ENCODE results near the gene IRF4. TPM values are rescaled to one million over a fixed set of nuclear protein-coding genes. Genes with fewer than 3 reads are reported as not detected.

Gene IRF4
- total RNA-seq, 1 donor from 2014 or later = 6.0 TPM

DNA sequence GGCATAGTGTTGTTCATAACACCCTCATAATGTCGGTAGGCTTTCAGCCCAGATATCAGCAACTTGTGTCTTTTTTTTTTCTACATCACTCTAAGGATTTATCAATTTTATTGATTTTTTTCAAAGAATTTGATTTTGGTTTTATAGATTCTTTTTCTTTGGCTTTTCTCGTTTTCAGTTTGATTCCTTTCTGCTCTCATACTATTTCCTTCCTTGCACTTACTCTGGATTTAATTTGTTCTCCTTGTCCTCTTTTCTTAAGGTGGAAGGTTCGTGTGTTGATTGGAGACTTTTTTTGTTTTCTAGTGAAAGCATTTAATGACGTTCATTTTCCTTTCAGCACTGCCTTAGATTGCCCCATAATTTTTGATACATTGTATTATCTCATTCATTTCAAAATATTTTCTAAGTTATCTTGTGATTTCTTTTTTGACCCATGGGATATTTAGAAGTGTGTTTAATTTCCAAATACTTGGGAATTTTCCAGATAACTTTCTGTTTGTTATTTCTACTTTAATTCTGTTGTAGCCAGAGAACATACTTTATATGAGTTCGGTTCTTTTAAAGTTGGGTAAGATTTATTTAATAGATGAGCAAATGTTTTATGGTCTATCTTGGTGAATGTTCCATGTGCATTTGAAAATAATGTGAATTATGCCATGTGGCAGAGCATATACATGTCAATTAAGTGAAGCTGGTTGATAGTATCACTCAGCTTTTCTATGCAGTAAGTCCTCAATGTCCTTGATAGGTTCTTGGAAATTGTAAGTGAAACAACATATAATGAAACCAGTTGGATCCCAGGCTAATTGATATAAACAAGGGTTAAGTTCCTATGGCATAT, 62.8 kb downstream of the IRF4 start:
- no peak for ATAC-seq
- intact Hi-C loops (cut with DNase I) = no loop called here
- Histone ChIP-seq H3K27ac (no peak overlapping the region), H3K4me1 (no peaks in the 10 kb centered on the region), H3K4me3 (no peak overlapping the region), H3K9me3 (no peaks in the 10 kb centered on the region), H3K27me3 (ENCODE audit: low read depth) (no peaks in the 10 kb centered on the region), H3K36me3 (no peaks in the 10 kb centered on the region)
- TF ChIP-seq, protein P1, sequence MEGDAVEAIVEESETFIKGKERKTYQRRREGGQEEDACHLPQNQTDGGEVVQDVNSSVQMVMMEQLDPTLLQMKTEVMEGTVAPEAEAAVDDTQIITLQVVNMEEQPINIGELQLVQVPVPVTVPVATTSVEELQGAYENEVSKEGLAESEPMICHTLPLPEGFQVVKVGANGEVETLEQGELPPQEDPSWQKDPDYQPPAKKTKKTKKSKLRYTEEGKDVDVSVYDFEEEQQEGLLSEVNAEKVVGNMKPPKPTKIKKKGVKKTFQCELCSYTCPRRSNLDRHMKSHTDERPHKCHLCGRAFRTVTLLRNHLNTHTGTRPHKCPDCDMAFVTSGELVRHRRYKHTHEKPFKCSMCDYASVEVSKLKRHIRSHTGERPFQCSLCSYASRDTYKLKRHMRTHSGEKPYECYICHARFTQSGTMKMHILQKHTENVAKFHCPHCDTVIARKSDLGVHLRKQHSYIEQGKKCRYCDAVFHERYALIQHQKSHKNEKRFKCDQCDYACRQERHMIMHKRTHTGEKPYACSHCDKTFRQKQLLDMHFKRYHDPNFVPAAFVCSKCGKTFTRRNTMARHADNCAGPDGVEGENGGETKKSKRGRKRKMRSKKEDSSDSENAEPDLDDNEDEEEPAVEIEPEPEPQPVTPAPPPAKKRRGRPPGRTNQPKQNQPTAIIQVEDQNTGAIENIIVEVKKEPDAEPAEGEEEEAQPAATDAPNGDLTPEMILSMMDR (IDR thresholded peaks at IDR 0.05) = no peak
- no peak for DNase-seq

DNA sequence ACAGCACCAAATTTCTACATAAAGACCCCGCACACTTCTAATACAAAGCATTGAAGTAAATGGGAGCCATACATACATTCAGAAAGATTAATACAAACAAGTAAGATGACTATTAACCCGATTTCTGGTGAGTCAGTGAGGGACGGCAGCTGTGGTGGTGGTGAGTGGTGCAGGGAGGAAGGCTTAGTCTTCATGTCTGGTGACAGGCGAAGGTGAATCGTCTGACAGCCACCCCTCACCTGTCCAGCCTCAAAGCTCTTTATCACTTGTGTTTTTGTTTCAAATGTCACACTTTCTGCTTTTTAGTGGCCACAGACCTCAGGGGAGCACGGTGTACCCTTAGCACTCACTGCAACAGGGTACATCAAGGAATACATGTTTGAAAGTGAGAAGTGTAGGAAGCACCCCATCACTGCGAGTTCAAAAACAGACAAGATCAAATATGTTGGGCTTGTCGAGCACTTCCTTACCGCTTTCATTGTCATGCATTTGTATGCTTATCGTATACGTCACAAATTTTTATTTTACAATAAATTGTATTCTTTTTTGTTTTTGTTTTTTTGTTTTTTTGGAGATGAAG, 63.5 kb downstream of the IRF4 start:
- Histone ChIP-seq H3K9me3 (no peaks in the 10 kb centered on the region), H3K27ac (no peak overlapping the region), H3K27me3 (ENCODE audit: low read depth) (no peaks in the 10 kb centered on the region), H3K4me1 (no peaks in the 10 kb centered on the region), H3K36me3 (no peaks in the 10 kb centered on the region), H3K4me3 (no peak overlapping the region)
- intact Hi-C loops (cut with DNase I) = no loop called here
- ATAC-seq (no peak), DNase-seq (no peak)
- TF ChIP-seq, protein P1 (IDR thresholded peaks at IDR 0.05) = no peak

DNA sequence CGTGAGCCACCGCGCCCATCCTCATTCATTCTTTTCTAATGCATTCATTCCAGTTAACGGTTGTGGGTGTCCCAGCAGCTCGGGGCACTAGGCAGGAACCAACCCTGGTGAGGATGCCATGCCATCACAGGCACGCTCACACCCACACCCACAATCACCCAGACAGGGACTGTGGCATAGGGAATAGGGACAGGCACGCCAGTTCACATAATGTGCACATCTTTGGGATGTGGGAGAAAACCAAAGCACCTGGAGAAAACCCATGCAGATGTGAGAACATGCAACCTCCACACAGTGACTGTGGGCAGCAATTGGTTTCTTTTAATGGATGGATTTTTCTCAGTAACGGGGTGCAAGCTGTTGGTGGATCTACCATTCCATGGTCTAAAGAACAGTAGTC, 64.3 kb downstream of the IRF4 start:
- intact Hi-C loops (cut with DNase I) = no loop called here
- no peak for ATAC-seq

DNA sequence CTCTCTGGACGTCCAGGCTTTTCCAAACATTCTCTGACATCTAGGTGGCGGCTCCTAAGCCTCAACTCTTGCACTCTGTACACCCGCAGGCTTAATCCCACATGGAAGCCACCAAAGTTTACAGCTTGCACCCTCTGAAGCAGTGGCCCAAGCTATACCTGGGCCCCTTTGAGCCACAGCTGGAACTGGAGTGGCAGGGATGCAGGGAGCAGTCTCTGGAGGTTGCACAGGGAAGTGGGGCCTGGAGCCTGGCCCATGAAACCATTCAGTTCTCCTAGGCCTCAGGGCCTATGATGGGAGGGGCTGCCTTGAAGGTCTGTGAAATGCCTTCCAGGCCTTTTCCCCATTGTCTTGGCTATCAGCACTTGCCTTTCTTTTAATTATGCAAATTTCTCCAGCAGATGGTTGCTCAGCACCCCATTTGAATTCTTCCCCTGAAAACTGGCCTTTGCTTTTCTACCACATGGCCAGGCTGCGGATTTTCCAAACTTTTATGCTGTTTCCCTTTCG, 64.9 kb downstream of the IRF4 start:
- intact Hi-C loops (cut with DNase I) = no loop called here
- Histone ChIP-seq H3K4me1 (no peaks in the 10 kb centered on the region), H3K27ac (no peak overlapping the region), H3K27me3 (ENCODE audit: low read depth) (no peaks in the 10 kb centered on the region), H3K4me3 (no peak overlapping the region), H3K9me3 (no peaks in the 10 kb centered on the region), H3K36me3 (no peaks in the 10 kb centered on the region)
- TF ChIP-seq, protein P1 (IDR thresholded peaks at IDR 0.05) = no peak
- DNase-seq (no peak), ATAC-seq (no peak)

More for the DNA sequence above, 64.3 kb downstream of the IRF4 start:
- Histone ChIP-seq H3K4me3 (no peak overlapping the region), H3K36me3 (no peaks in the 10 kb centered on the region), H3K9me3 (no peaks in the 10 kb centered on the region), H3K4me1 (no peaks in the 10 kb centered on the region), H3K27me3 (ENCODE audit: low read depth) (no peaks in the 10 kb centered on the region), H3K27ac (no peak overlapping the region)
- DNase-seq = no peak
- TF ChIP-seq, protein P1 (IDR thresholded peaks at IDR 0.05) = no peak

DNA sequence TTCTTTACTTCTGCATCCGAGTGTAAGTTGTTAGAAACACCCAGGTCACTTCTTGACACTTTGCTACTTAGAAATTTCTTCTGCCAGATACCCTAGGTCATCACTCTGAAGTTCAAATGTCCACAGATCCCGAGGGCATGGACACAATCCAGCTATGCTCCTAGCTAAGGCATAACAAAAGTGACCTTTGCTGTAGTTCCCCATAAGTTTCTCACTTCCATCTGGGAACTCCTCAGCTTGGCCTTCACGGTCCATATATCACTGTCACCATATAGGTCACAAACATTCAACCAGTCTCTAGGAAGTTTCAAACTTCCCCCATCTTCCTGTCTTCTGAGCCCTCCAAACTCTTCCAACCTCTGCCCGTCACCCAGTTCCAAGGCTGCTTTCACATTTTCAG, 65.3 kb downstream of the IRF4 start:
- Histone ChIP-seq H3K27me3 (ENCODE audit: low read depth) (no peaks in the 10 kb centered on the region), H3K36me3 (no peaks in the 10 kb centered on the region), H3K4me3 (no peak overlapping the region), H3K27ac (no peak overlapping the region), H3K9me3 (no peaks in the 10 kb centered on the region), H3K4me1 (no peaks in the 10 kb centered on the region)
- intact Hi-C loops (cut with DNase I) = no loop called here
- ATAC-seq = no peak
- DNase-seq = no peak
- TF ChIP-seq, protein P1 (IDR thresholded peaks at IDR 0.05) = no peak

Other genes with a start within 250 kb of the IRF4 start
- 66.4 TPM for gene DUSP22, start 99.3 kb upstream of the IRF4 start, total RNA-seq